ENCODE measurements around the gene CSRNP3. TPM values are rescaled to one million over a fixed set of nuclear protein-coding genes. Genes with fewer than 3 reads are reported as not detected.
A peak's percentile ranks its signal among the peaks of the same experiment; 100 is the strongest.

CSRNP3 gene
- total RNA-seq, 1 donor from 2014 or later = 0.26 TPM

DNA sequence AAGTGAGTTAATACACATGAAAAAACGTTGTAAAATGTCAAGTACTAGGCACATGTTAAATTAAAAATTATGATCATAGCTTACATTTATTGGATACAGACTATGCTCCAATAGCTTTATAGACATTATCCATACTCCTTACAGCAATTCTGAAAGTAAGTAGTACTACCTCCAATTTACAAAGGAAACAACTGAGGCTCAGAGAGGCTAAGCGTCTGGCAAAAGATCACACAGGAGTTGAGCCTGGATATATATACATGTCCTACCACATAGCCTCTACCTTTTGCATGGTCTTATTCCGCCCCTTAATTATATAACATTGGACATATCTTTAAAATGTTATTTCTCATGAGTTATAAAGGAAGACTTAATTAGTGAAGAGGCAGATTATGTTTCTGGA, 127.3 kb downstream of the CSRNP3 start:
- no peak for FAIRE-seq

DNA sequence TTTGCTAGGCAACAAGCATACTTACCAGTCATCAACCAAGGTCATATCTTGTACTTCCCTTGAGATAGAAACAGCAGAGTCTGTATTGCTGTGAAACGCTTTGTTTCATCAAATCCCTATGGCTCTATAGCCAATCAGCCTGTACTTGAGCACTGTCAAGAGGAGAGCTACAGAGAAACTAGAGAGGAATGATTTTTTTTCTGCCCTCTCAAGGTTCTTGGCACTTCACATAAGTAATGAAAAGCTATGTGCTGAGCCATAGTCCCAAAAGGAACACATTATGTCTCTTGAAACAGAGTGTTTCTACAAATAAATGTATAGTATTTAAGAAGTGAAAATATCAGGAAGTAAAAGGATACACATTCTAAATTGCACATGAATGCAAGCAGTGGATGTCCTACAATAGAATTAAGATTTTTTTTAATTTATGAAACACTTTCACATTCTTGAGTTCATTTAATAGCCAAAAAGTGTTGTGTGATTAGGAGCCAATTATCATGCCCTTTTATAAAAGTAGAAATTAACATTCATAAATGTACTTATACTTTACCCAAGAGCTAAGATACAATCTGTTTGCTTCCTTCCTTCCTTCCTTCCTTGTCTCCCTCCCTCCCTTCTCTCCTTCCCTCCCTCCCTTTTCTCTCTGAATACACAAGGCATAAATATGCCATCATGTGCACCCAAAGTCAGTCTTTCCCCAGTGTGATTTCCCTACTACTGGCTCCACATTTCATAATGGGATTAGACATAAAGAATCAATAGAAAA, 131.8 kb downstream of the CSRNP3 start:
- TF ChIP-seq, protein P1, sequence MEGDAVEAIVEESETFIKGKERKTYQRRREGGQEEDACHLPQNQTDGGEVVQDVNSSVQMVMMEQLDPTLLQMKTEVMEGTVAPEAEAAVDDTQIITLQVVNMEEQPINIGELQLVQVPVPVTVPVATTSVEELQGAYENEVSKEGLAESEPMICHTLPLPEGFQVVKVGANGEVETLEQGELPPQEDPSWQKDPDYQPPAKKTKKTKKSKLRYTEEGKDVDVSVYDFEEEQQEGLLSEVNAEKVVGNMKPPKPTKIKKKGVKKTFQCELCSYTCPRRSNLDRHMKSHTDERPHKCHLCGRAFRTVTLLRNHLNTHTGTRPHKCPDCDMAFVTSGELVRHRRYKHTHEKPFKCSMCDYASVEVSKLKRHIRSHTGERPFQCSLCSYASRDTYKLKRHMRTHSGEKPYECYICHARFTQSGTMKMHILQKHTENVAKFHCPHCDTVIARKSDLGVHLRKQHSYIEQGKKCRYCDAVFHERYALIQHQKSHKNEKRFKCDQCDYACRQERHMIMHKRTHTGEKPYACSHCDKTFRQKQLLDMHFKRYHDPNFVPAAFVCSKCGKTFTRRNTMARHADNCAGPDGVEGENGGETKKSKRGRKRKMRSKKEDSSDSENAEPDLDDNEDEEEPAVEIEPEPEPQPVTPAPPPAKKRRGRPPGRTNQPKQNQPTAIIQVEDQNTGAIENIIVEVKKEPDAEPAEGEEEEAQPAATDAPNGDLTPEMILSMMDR (IDR thresholded peaks at IDR 0.05; ENCODE audit: insufficient read depth, low read length, severe bottlenecking) = no peak
- Histone ChIP-seq H3K27me3 (ENCODE audit: control insufficient read depth, insufficient read depth, low read length) (no peaks in the 10 kb centered on the region), H3K4me3 (ENCODE audit: low read depth, low read length) (no peak overlapping the region), H3K36me3 (ENCODE audit: control insufficient read depth, insufficient read depth, low read length) (no peaks in the 10 kb centered on the region)
- no peak for DNase-seq (ENCODE audit: low read depth)
- FAIRE-seq = no peak

More for the DNA sequence above, 127.3 kb downstream of the CSRNP3 start:
- TF ChIP-seq, protein P1 (IDR thresholded peaks at IDR 0.05; ENCODE audit: insufficient read depth, low read length, severe bottlenecking) = no peak
- Histone ChIP-seq H3K4me3 (ENCODE audit: low read depth, low read length) (no peak overlapping the region), H3K36me3 (ENCODE audit: control insufficient read depth, insufficient read depth, low read length) (no peaks in the 10 kb centered on the region), H3K27me3 (ENCODE audit: control insufficient read depth, insufficient read depth, low read length) (no peaks in the 10 kb centered on the region)
- no peak for DNase-seq (ENCODE audit: low read depth)

DNA sequence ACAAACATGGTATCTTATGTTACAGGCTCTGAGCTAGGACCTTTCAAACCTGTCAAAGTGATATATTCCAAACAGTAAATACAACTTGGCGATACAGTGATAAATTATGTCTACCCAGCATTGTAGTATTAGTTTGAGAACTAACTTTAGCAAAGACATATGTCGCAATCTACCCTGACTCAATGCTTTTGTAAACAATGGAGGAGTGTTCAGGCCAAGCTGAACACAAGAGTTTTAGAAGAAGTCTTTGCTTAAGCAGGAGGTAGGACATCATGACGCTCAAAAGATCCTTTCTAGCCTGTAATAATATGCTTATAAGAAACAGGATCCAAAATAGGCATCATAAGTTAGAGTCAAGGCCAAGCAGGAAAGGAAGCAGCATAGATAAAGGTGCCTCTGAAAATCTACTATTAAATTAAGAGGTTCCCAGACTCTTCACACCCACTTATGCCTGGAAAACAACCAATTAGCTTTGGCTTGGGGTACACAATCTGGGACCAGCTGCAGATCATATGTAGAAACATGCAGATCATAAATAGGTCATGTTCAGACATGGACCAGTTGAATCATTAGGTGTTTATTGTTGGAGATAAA, 132.5 kb downstream of the CSRNP3 start:
- no peaks in the 10 kb centered on the region for H3K36me3 ChIP-seq (ENCODE audit: control insufficient read depth, insufficient read depth, low read length)
- TF ChIP-seq, protein P1 (IDR thresholded peaks at IDR 0.05; ENCODE audit: insufficient read depth, low read length, severe bottlenecking) = no peak
- DNase-seq (ENCODE audit: low read depth) = peak; percentile 93
- H3K4me3 ChIP-seq (ENCODE audit: low read depth, low read length) = no peak overlapping the region
- FAIRE-seq = no peak
- H3K27me3 ChIP-seq (ENCODE audit: control insufficient read depth, insufficient read depth, low read length) = no peaks in the 10 kb centered on the region

DNA sequence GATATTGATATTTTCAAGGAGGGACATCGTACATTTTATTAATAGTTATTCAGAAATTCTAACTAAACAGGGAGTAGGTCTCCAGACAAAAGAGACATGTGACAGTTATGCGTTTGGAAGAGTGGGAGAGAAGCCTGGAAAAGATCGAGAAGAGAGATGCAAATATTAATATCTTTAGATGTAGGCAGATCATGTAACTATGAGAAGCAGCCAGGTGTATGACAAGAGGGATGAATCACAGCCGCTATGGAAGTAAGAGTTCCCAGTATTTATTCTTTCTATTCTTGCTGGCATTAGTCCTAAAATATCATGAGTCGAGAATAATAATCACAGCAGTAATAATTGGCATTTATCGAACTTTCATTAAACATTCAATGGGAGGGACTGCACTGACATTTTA, 140.2 kb downstream of the CSRNP3 start:
- no peak overlapping the region for H3K4me3 ChIP-seq (ENCODE audit: low read depth, low read length)
- H3K36me3 ChIP-seq (ENCODE audit: control insufficient read depth, insufficient read depth, low read length) = no peaks in the 10 kb centered on the region
- DNase-seq (ENCODE audit: low read depth) = no peak
- TF ChIP-seq, protein P1 (IDR thresholded peaks at IDR 0.05; ENCODE audit: insufficient read depth, low read length, severe bottlenecking) = no peak
- no peak for FAIRE-seq
- H3K27me3 ChIP-seq (ENCODE audit: control insufficient read depth, insufficient read depth, low read length) = no peaks in the 10 kb centered on the region

DNA sequence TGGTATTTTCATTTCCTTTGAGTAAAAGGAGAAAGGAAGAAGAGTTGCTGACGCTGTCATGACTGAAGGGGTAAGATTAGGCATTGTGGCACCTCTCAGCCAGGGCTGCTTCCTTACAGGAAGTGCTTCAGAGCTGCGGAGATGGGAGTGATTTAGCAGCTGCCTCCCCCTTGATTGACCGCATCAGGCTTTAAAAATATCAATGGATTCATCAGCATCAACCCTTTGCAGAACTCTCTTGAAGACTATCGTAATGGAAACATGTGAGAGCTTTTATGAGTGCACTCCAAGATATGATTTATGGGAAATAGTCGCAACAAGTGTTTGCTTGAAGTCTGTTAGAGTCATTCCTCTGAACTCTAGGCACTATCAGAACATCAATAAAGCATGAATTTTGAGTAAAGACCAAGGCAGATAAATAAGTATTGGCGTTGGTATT, 141.1 kb downstream of the CSRNP3 start:
- no peak for DNase-seq (ENCODE audit: low read depth)
- no peak overlapping the region for H3K4me3 ChIP-seq (ENCODE audit: low read depth, low read length)

More for the DNA sequence above, 141.1 kb downstream of the CSRNP3 start:
- FAIRE-seq = no peak
- TF ChIP-seq, protein P1 (IDR thresholded peaks at IDR 0.05; ENCODE audit: insufficient read depth, low read length, severe bottlenecking) = no peak
- no peaks in the 10 kb centered on the region for H3K36me3 ChIP-seq (ENCODE audit: control insufficient read depth, insufficient read depth, low read length)
- H3K27me3 ChIP-seq (ENCODE audit: control insufficient read depth, insufficient read depth, low read length) = no peaks in the 10 kb centered on the region

All from bronchial epithelial cell (primary cell).